GM18868 (cell line): ENCODE data around the gene PHOSPHO1.

ENCODE experiments used
- ATAC-seq: cut with Tn5 transposase; IDR thresholded peaks from one replicate; pipeline ENCODE4 v1.9.1; 2021; ENCODE audit warnings: mild to moderate bottlenecking, moderate library complexity; ENCODE audit not compliant: unreplicated experiment

The PHOSPHO1 gene

GRCh38 chr17:49244839-49245238 is 14.3 kb upstream of the PHOSPHO1 start:
- no peak for ATAC-seq

GRCh38 chr17:49242813-49243212 is 12.2 kb upstream of the PHOSPHO1 start:
- ATAC-seq, result no peak

GRCh38 chr17:49241692-49242397 is 11.3 kb upstream of the PHOSPHO1 start:
- no peak for ATAC-seq

- ATAC-seq, result no peak
Measured at GRCh38 chr17:49241040-49241439, 10.5 kb upstream of the PHOSPHO1 start.

- no peak for ATAC-seq
Measured at GRCh38 chr17:49240619-49241018, 10.0 kb upstream of the PHOSPHO1 start.

GRCh38 chr17:49239963-49240362 is 9.4 kb upstream of the PHOSPHO1 start:
- no peak for ATAC-seq

GRCh38 chr17:49235896-49236295 is 5.3 kb upstream of the PHOSPHO1 start:
- ATAC-seq, result no peak

- no peak for ATAC-seq
Measured at GRCh38 chr17:49234509-49235080, 4.0 kb upstream of the PHOSPHO1 start.

- no peak for ATAC-seq
Measured at GRCh38 chr17:49231563-49231894, 942 bp upstream of the PHOSPHO1 start.

GRCh38 chr17:49229805-49230600 is 584 bp downstream of the PHOSPHO1 start:
- ATAC-seq, result peak; percentile 7

- ATAC-seq, result no peak
Measured at GRCh38 chr17:49229076-49229804, 1.3 kb downstream of the PHOSPHO1 start.

GRCh38 chr17:49227436-49228261 is 2.9 kb downstream of the PHOSPHO1 start:
- no peak for ATAC-seq

- ATAC-seq, result no peak
Measured at GRCh38 chr17:49226771-49227435, 3.7 kb downstream of the PHOSPHO1 start.

- no peak for ATAC-seq
Measured at GRCh38 chr17:49225554-49226236, 4.9 kb downstream of the PHOSPHO1 start.

- no peak for ATAC-seq
Measured at GRCh38 chr17:49224997-49225337, 5.6 kb downstream of the PHOSPHO1 start.

GRCh38 chr17:49224198-49224996 is 6.2 kb downstream of the PHOSPHO1 start:
- ATAC-seq, result no peak

- no peak for ATAC-seq
Measured at GRCh38 chr17:49223517-49224197, 6.9 kb downstream of the PHOSPHO1 start.

GRCh38 chr17:49223168-49223516 is 7.4 kb downstream of the PHOSPHO1 start:
- no peak for ATAC-seq
